BJ (cell line): ENCODE data around the gene CGB8. TPM values are rescaled to one million over a fixed set of nuclear protein-coding genes. Genes with fewer than 3 reads are reported as not detected.
"Not testable (repeated sequence)": the region's sequence is repeated elsewhere in the genome, so short reads cannot be mapped to it uniquely, and the experiment has no call there.

Experiments used
- CTCF ChIA-PET: fragments of 350-600 bp; formaldehyde crosslinking; extraction: SDS; loops from one replicate; lab custom pipeline; 2021; ENCODE audit warnings: antibody characterized with exemption, inconsistent platforms; lab: Yijun Ruan, JAX
- POLR2A ChIA-PET: fragments of 300-600 bp; sonication (Branson Sonifier 250); formaldehyde crosslinking; extraction: SDS; loops from one replicate; lab custom pipeline; 2021; ENCODE audit warnings: antibody characterized with exemption; lab: Charles Lee
- DNase-seq: peaks from one replicate; pipeline ENCODE4 v3.0.0-alpha.2; 2011; ENCODE audit warnings: low read depth
- H3K27me3 ChIP-seq: 2 replicates; pipeline ENCODE4 v1.6.0; 2011; ENCODE audit warnings: low read length; ENCODE audit not compliant: control insufficient read depth, insufficient read depth
- H3K36me3 ChIP-seq: 2 replicates; pipeline ENCODE4 v1.5.1; 2011; ENCODE audit warnings: low read length; ENCODE audit not compliant: control insufficient read depth, insufficient read depth
- H3K4me3 ChIP-seq: 2 replicates; pipeline ENCODE4 v1.5.1; 2011; ENCODE audit warnings: low read depth, mild to moderate bottlenecking, control low read depth, low read length
- polyA plus RNA-seq: library from polyadenylated mRNA; depleted of rRNA; stranded (reverse); fragments of >200 nt; gene quantifications from 2 replicates; pipeline ENCODE4 v1.2.3, GENCODE V29; 2011
- TF ChIP-seq, protein P1 (sequence below): IDR thresholded peaks from 2 replicates; pipeline ENCODE4 v1.5.1; 2011; ENCODE audit warnings: low read depth, mild to moderate bottlenecking, control low read depth, inconsistent platforms, low read length, moderate library complexity; ENCODE audit not compliant: insufficient read depth

The CGB8 gene
- polyA plus RNA-seq, 1 experiment: not detected

DNA sequence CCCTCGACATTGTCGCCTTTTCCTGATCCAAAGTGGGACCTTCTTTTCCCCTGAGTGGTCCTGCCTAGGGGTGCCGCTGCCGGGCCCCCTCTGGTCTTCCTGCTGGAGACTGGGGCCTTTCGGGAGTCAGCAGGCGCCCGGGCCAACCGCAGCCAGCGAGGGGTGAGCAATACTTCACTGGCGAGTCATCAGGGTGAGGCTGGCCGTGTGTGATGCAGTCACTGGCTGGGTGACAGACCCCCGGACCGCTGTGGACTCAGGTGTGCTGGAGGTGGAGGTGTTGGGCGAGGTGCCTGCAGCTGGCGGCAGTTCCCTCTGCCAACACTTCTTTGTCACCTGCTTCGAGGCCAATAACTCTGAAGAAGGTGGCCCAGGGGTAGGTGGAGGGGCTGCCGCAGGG is 6.7 kb downstream of the CGB8 start:
- ChIA-PET POLR2A (no interaction called here), CTCF (no interaction called here)
- DNase-seq: no peak
- Histone ChIP-seq H3K4me3 (no peak overlapping the region), H3K27me3 (no peaks in the 10 kb centered on the region), H3K36me3 (no peaks in the 10 kb centered on the region)
- TF ChIP-seq, protein P1, sequence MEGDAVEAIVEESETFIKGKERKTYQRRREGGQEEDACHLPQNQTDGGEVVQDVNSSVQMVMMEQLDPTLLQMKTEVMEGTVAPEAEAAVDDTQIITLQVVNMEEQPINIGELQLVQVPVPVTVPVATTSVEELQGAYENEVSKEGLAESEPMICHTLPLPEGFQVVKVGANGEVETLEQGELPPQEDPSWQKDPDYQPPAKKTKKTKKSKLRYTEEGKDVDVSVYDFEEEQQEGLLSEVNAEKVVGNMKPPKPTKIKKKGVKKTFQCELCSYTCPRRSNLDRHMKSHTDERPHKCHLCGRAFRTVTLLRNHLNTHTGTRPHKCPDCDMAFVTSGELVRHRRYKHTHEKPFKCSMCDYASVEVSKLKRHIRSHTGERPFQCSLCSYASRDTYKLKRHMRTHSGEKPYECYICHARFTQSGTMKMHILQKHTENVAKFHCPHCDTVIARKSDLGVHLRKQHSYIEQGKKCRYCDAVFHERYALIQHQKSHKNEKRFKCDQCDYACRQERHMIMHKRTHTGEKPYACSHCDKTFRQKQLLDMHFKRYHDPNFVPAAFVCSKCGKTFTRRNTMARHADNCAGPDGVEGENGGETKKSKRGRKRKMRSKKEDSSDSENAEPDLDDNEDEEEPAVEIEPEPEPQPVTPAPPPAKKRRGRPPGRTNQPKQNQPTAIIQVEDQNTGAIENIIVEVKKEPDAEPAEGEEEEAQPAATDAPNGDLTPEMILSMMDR: no peak

- H3K4me3 ChIP-seq, H3K36me3 ChIP-seq, DNase-seq, POLR2A ChIA-PET, H3K27me3 ChIP-seq, CTCF ChIA-PET: not testable (repeated sequence)
Observed at GRCh38 chr19:49039736-49040135, 9.2 kb downstream of the CGB8 start.

GRCh38 chr19:49038557-49039276 is 10.2 kb downstream of the CGB8 start:
- H3K36me3 ChIP-seq, H3K27me3 ChIP-seq, POLR2A ChIA-PET, DNase-seq, H3K4me3 ChIP-seq: not testable (repeated sequence)
- CTCF ChIA-PET: interaction anchor here (0.8 kb wide), 1 partner anchor 21 kb away, joined by 3 read pairs; no protein-coding TSS in a partner anchor

- H3K27me3 ChIP-seq, CTCF ChIA-PET, DNase-seq, H3K36me3 ChIP-seq, H3K4me3 ChIP-seq, POLR2A ChIA-PET: not testable (repeated sequence)
Observed at GRCh38 chr19:49038111-49038510, 10.8 kb downstream of the CGB8 start.

- TF ChIP-seq, protein P1: peak; percentile 53
Observed at GRCh38 chr19:49036815-49037214, 12.1 kb downstream of the CGB8 start, which contains the start of gene CGB1. TSS of gene CGB1 (minus strand) at chr19:49036895. CDS start at chr19:49036711, 184 bp downstream.

DNA sequence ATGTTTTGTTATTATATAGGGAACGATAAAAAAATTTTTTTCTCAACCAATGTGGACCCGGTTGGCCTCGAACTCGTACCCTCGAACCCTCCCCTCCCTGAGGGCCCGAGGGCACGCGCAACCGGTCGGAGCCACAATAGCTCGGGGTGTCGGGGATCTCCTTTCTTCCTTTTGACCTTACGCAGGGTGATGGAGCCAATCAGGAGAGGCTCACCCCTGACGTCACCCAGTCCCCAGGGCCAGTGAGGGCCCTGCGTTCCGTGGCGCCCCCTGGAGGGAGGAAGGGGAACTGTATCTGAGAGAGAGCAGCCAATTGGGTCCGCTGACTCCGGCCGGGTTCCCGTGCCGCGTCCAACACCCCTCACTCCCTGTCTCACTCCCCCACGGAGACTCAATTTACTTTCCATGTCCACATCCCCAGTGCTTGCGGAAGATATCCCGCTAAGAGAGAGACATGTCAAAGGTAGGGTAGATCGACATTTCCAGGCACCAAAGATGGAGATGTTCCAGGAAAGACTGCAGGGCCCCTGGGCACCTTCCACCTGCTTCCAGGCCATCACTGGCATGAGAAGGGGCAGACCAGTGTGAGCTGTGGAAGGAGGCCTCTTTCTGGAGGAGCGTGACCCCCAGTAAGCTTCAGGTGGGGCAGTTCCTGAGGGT is 17.1 kb downstream of the CGB8 start, which contains the start of gene CGB2:
Gene CGB2, plus strand, starts transcription at position 249 of the 660 bp plus-strand sequence. Its CDS starts 206 bp downstream, at position 455.
- H3K36me3 ChIP-seq, H3K27me3 ChIP-seq, POLR2A ChIA-PET, H3K4me3 ChIP-seq, DNase-seq, CTCF ChIA-PET: not testable (repeated sequence)
- TF ChIP-seq, protein P1: peak; percentile 34; the same call in 1 of the 2 replicates

More at GRCh38 chr19:49036815-49037214, 12.1 kb downstream of the CGB8 start, which contains the start of gene CGB1:
- H3K27me3 ChIP-seq, H3K4me3 ChIP-seq, CTCF ChIA-PET, H3K36me3 ChIP-seq, POLR2A ChIA-PET, DNase-seq: not testable (repeated sequence)

DNA sequence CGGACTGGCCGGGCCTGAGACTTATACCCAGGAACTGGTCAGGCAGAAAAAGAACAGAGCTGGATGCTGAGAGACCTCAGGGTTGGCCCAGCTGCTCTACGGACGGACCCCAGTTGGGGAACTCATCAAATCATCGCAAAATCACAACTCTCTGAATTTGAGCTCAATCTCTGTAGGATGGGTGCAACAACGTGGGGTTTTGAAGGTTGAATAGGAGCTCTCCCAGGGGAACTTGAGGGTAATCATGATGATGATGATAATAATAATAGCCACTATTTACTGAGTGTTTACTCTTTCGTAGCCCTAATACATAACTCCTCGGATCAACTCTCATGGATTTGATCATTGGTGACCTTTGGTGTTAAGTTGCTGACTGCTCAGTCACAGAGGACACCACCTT is 18.6 kb downstream of the CGB8 start:
- POLR2A ChIA-PET, H3K4me3 ChIP-seq, DNase-seq, H3K36me3 ChIP-seq, H3K27me3 ChIP-seq: not testable (repeated sequence)
- CTCF ChIA-PET: interaction anchor here (1.3 kb wide), 1 partner anchor 11 kb away, joined by 3 read pairs; no protein-coding TSS in a partner anchor

- DNase-seq, H3K4me3 ChIP-seq, H3K27me3 ChIP-seq, H3K36me3 ChIP-seq, POLR2A ChIA-PET: not testable (repeated sequence)
- CTCF ChIA-PET: interaction anchor here (1.3 kb wide), 1 partner anchor 11 kb away, joined by 3 read pairs; no protein-coding TSS in a partner anchor
Observed at GRCh38 chr19:49029749-49030148, 19.2 kb downstream of the CGB8 start.

DNA sequence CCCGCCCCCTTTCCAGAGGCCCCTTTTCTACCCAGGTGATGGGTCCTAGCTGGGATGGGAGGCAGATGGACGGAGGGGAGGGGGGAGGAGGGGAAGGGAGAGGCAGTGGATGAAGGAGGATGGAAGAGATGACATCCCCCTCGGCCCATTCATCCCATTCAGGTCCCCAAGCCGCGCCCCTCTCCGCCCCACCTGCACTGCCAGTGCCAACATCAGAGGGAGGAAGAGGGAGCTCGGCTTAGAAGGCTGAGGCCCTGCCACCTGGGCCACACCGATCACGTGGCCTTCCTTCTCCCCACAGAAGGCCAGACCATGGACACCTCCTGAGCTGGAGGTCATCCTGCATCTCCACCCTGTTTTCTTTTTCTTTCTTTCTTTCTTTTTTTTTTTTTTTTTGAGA is 20.2 kb downstream of the CGB8 start:
- DNase-seq, H3K36me3 ChIP-seq, H3K4me3 ChIP-seq, H3K27me3 ChIP-seq, POLR2A ChIA-PET: not testable (repeated sequence)
- CTCF ChIA-PET: interaction anchor here (0.6 kb wide), 1 partner anchor 17 kb away, joined by 3 read pairs; no protein-coding TSS in a partner anchor

- H3K4me3 ChIP-seq, H3K36me3 ChIP-seq, H3K27me3 ChIP-seq, POLR2A ChIA-PET, DNase-seq, CTCF ChIA-PET: not testable (repeated sequence)
Observed at GRCh38 chr19:49025599-49025998, 23.3 kb downstream of the CGB8 start.
